Activated T-helper 2 cell treated with anti-CD3 and anti-CD28 coated beads, Interferon-gamma antibody, Interleukin-2, Interleukin-4, amounts not matched to agents 10 μg/mL and 5 μg/mL and 100 μg/mL, durations not matched to agents 14 hours and 24 hours and 36 hours (primary cell): ENCODE results near the gene PPP1R2. TPM values are rescaled to one million over a fixed set of nuclear protein-coding genes. Genes with fewer than 3 reads are reported as not detected.
A peak's percentile ranks its signal among the peaks of the same experiment; 100 is the strongest.

ENCODE experiments used
- DNase-seq: peaks from one replicate; pipeline ENCODE4 v3.0.0; 2021; ENCODE audit warnings: low spot score
- H3K27ac Mint-ChIP-seq: one replicate; pipeline ENCODE4 v1.8.0; 2021; ENCODE audit warnings: mixed read lengths
- H3K27me3 Mint-ChIP-seq: one replicate; pipeline ENCODE4 v1.8.0; 2021; ENCODE audit warnings: low read depth, mixed read lengths
- H3K36me3 Mint-ChIP-seq: one replicate; pipeline ENCODE4 v1.8.0; 2021; ENCODE audit warnings: low read depth, mixed read lengths
- H3K4me1 Mint-ChIP-seq: one replicate; pipeline ENCODE4 v1.8.0; 2021; ENCODE audit warnings: low read depth, mixed read lengths
- H3K4me3 Mint-ChIP-seq: one replicate; pipeline ENCODE4 v1.8.0; 2021; ENCODE audit warnings: low read depth, mild to moderate bottlenecking, moderate library complexity, mixed read lengths
- H3K9me3 Mint-ChIP-seq: one replicate; pipeline ENCODE4 v1.8.0; 2021; ENCODE audit warnings: mixed read lengths
- intact Hi-C: fragments of 100-400 bp; cut with micrococcal nuclease; formaldehyde crosslinking; loops from one replicate; pipeline ENCODE4 v1.15.1; 2023
- total RNA-seq: library from RNA; stranded (reverse); gene quantifications from 2 replicates; pipeline ENCODE4 v1.2.3, GENCODE V29; 2022

Gene PPP1R2
- total RNA-seq, 1 donor from 2014 or later = 74.2 TPM

DNA sequence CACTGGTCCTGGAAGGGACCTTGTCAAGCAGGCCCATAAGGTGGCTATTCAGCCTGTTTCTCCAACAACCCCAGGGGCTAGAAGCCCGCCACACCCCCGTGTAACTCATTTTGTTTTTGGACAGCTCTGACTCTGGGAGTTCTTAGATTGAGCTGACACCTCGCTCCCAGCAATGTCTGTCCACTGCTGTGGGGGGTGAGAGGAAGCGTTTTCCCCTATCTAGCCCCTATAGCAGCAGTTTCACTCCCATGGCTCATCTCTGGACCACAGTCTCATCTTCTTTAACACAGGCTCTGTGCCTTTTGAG is 1.1 kb upstream of the PPP1R2 start:
- Mint-ChIP-seq H3K27me3 (no peaks in the 10 kb centered on the region), H3K36me3 (peaks cover 29% of the 10 kb centered on the region), H3K9me3 (no peaks in the 10 kb centered on the region), H3K4me3 (peak overlapping the region; percentile 88), H3K27ac (peak overlapping the region; percentile 72), H3K4me1 (peaks cover 72% of the 10 kb centered on the region)
- DNase-seq = no peak
- intact Hi-C loops = loop anchor here (5.0 kb wide), 4 partner anchors 102 to 1057 kb away; partner anchors contain the start of genes ACAP2, ATP13A3, TNK2 and XXYLT1

DNA sequence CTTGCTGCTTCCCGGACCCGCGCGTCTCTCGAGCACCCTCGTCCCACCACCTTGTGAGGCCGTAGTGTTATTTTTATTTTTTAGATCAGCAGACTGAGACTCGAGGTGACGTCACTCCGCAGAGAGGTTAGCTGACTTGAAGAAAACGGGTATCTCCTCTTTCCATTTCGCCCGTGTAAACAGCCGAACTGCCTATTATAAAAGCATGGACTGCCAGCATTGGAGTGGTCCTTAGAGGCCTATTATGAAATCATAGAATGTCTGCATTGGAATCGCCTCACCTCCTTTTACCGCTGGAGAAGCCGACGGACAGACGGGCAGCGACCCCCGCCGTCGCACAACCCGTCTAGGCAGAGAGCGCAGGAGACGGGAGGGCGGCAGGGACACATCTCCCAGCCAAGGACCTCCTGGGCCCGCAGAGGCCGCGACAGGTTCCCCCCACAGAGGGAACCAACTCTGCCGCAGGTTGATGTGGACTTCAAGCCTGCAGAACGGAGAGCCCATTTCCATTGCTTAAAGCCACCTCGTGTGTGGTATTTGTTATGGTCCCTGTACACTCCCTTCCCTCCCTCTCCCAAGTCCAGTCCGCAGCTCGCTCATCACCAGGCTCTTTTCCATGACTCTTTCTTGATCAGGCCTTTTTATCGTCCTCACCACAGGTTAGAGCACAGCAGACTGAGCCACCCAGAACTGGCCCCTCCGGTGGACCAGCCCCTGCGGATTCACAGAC is 540 bp upstream of the PPP1R2 start:
- Mint-ChIP-seq H3K4me3 (peak overlapping the region; percentile 88), H3K27me3 (no peaks in the 10 kb centered on the region), H3K9me3 (no peaks in the 10 kb centered on the region), H3K4me1 (peaks cover 73% of the 10 kb centered on the region), H3K27ac (peak overlapping the region; percentile 72), H3K36me3 (peaks cover 32% of the 10 kb centered on the region)
- no peak for DNase-seq
- intact Hi-C loops = loop anchor here (5.0 kb wide), 4 partner anchors 101 to 1056 kb away; partner anchors contain the start of genes ACAP2, ATP13A3, TNK2 and XXYLT1

DNA sequence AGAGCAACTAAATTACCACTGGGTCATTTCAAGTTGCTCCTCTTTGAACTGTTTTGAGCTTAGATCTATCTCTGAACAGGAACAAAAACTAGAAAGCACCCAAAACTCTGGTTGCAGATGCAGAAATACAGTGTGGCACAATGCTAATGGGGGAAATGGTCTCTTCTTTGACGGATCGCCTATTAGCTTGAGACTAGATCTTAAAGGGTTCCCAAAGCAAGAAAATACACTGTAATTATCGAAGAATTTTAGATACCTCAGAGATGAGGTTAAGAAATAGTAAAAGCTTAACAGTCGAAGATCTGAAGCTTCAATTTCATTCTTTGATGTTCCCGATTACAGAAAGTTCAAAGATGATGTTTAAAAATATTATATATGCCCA is 818 bp downstream of the PPP1R2 start:
- Mint-ChIP-seq H3K9me3 (no peaks in the 10 kb centered on the region), H3K4me1 (peaks cover 74% of the 10 kb centered on the region), H3K27ac (peak overlapping the region; percentile 82), H3K36me3 (peaks cover 32% of the 10 kb centered on the region), H3K4me3 (peak overlapping the region; percentile 88), H3K27me3 (no peaks in the 10 kb centered on the region)
- intact Hi-C loops = loop anchor here (5.0 kb wide), 4 partner anchors 100 to 1055 kb away; partner anchors contain the start of genes ACAP2, ATP13A3, TNK2 and XXYLT1
- no peak for DNase-seq

DNA sequence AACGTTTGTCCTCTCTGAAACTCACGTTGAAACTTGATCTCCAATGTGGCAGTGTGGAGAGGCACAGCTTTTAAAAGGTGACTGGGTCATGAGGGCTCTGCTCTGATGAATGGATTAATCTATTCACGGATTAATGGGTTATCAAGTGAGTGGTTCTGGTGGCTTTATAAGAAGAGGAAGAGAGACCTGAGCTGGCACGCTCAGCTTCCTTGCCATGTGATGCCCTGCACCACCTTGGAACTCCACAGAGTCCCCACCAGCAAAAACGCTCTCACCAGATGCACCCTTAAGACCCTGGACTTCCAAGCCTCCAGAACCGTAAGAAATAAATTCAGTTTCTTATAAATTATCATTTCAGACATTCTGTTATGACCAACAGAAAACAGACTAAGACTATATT is 2.6 kb downstream of the PPP1R2 start:
- Mint-ChIP-seq H3K4me3 (peak overlapping the region; percentile 84), H3K27ac (peak overlapping the region; percentile 80), H3K9me3 (no peaks in the 10 kb centered on the region), H3K27me3 (no peaks in the 10 kb centered on the region), H3K36me3 (peaks cover 35% of the 10 kb centered on the region), H3K4me1 (peaks cover 65% of the 10 kb centered on the region)
- intact Hi-C loops = loop anchor here (5.0 kb wide), 4 partner anchors 98 to 1053 kb away; partner anchors contain the start of genes ACAP2, ATP13A3, TNK2 and XXYLT1
- no peak for DNase-seq

DNA sequence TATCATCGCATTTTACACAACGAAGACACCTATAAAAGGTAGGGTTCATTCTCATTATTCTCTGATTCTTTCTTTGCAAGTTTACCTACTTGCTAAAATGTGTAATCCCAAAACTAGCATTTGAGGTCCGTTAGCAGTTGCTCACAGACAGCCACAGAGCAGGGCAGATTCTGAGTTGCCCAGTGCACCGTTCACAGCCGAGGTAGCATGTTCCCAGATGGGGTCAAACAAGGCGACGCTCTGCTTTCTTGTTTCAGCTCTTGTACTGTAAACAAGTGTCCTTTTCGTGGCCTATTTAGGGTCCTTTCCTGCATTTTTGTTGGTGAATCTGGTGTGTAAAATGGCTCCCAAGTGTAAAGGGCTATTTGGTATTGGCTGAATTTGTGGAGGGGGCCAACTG is 3.1 kb downstream of the PPP1R2 start:
- peak overlapping the region; percentile 80 for H3K27ac Mint-ChIP-seq
- peaks cover 40% of the 10 kb centered on the region for H3K36me3 Mint-ChIP-seq
- no peak for DNase-seq
- no peaks in the 10 kb centered on the region for H3K27me3 Mint-ChIP-seq
- H3K4me3 Mint-ChIP-seq = peak overlapping the region; percentile 84
- intact Hi-C loops = loop anchor here (5.0 kb wide), 4 partner anchors 98 to 1053 kb away; partner anchors contain the start of genes ACAP2, ATP13A3, TNK2 and XXYLT1
- peaks cover 67% of the 10 kb centered on the region for H3K4me1 Mint-ChIP-seq
- H3K9me3 Mint-ChIP-seq = no peaks in the 10 kb centered on the region

DNA sequence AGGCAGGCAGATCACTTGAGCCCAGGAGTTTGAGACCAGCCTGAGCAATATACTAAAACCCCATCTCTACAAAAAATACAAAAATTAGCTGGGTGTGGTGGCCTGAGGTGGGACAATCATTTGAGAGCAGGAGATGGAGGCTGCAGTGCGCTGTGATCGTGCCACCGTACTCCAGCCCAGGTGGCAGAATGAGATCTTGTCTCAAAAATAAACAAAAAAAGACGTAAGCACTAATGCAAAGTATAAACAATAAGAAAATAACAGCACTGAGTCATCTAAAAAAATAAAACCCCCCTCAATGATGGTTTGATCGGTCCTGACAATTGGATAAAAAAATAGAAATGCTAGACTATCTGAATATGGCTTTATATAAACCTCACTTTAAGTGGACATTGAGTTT is 3.6 kb downstream of the PPP1R2 start:
- intact Hi-C loops = no loop called here
- Mint-ChIP-seq H3K36me3 (peaks cover 45% of the 10 kb centered on the region), H3K9me3 (no peaks in the 10 kb centered on the region), H3K4me1 (peaks cover 64% of the 10 kb centered on the region), H3K27me3 (no peaks in the 10 kb centered on the region), H3K27ac (peak overlapping the region; percentile 51), H3K4me3 (peak overlapping the region; percentile 84)
- DNase-seq = no peak

DNA sequence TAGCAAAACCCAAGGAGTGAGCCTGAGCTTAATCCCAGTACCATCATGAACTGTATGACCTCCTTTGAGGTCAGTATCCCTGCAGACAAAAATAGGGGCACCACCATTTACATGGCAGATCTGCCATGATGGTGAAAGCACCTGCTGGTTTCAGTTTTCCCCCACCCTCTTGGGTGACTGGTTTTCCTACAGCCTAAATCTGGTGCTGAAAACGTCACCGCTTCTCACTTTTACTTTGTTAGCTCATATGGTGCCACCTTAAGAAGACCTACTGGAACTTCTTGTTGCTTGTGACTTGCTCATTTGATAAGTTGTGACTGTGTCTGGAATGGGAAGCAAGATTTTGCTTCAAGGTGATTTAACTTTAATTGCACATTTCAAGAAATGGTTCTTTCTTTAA is 5.1 kb downstream of the PPP1R2 start:
- Mint-ChIP-seq H3K4me1 (peaks cover 59% of the 10 kb centered on the region), H3K4me3 (peak overlapping the region; percentile 23), H3K27me3 (no peaks in the 10 kb centered on the region), H3K27ac (peak overlapping the region; percentile 40), H3K9me3 (no peaks in the 10 kb centered on the region), H3K36me3 (peaks cover 56% of the 10 kb centered on the region)
- no peak for DNase-seq
- intact Hi-C loops = loop anchor here (1.0 kb wide), 1 partner anchor 14 kb away; no protein-coding TSS in a partner anchor

DNA sequence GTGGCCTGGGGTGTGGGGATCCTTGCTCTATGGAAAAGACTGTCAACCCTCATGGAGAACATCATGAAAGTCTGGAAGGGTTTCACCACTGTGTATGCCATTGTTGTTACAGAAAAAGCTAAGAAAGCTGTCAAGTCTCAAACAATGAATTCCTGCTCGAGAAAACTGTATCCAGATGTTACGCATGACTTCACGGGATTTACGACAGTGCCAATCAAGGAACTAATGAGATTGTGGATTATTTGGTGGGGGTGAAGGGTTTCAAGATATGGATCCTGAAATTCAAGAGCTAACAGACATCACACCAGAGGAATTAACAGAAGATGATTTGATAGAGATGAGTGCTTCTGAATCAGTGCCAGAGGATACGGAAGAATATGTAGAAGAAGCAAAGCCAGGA is 7.8 kb downstream of the PPP1R2 start:
- no peak overlapping the region for H3K27ac Mint-ChIP-seq
- no peak for DNase-seq
- H3K4me3 Mint-ChIP-seq = no peak overlapping the region
- peaks cover 51% of the 10 kb centered on the region for H3K4me1 Mint-ChIP-seq
- no peaks in the 10 kb centered on the region for H3K27me3 Mint-ChIP-seq
- H3K36me3 Mint-ChIP-seq = peaks cover 43% of the 10 kb centered on the region
- no peaks in the 10 kb centered on the region for H3K9me3 Mint-ChIP-seq
- intact Hi-C loops = no loop called here

DNA sequence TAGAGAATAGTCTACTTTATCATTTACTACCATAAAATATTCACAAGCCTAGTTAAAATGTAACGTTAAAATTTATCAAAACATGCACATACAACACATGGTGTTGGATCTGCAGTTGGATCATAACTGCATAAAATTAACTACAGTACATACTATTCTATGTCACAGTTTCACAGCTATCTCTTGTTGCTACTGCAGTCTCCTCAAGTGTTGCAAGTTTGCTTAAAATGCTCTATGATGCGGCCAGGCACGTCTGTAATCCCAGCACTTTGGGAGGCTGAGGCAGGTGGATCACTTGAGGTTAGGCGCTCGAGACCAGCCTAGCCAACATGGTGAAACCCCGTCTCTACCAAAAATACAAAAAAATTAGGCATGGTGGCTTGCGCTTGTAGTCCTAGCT is 10.3 kb downstream of the PPP1R2 start:
- Mint-ChIP-seq H3K27ac (no peak overlapping the region), H3K9me3 (no peaks in the 10 kb centered on the region), H3K4me1 (peaks cover 29% of the 10 kb centered on the region), H3K27me3 (no peaks in the 10 kb centered on the region), H3K4me3 (no peak overlapping the region), H3K36me3 (peaks cover 42% of the 10 kb centered on the region)
- intact Hi-C loops = no loop called here
- no peak for DNase-seq

DNA sequence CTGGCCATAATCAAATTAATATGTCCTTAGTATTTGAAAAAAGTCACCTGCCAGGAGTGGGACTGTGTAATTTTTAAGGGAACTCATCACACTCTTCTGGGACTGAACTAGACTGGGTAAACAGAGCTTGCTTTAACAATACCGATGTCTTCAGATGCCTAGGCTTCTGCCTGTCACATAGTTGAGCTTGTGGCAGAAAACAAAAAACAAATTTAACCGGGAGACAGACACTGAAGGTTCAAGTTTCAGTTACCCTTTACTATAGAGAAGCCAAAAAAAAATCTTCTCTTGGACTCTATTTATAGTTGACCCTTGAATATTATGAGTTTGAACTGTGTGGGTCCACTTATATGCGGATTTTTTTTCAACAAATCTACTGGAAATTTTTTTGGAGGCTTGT is 10.8 kb downstream of the PPP1R2 start:
- Mint-ChIP-seq H3K4me3 (no peak overlapping the region), H3K27me3 (no peaks in the 10 kb centered on the region), H3K4me1 (peaks cover 26% of the 10 kb centered on the region), H3K27ac (no peak overlapping the region), H3K36me3 (peaks cover 46% of the 10 kb centered on the region), H3K9me3 (no peaks in the 10 kb centered on the region)
- DNase-seq = no peak
- intact Hi-C loops = no loop called here

DNA sequence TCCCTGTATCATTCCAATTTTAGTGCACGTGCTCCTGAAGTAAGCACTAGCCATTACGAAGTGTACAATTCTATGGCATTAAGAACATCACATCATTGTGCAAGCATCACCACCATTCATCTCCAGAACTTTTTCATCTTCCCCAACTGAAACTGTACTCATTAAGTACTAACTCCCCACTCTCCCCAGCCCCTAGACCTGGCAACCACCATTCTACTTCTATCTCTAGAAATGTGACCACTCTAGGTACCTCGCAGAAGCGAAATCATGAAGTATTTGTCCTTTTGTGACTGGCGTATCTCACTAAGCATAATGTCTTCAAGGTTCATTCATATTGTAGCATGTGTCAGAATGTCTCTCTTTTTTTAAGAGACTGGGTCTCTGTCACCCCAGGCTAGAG is 11.4 kb downstream of the PPP1R2 start:
- no peak overlapping the region for H3K27ac Mint-ChIP-seq
- intact Hi-C loops = no loop called here
- peaks cover 46% of the 10 kb centered on the region for H3K36me3 Mint-ChIP-seq
- H3K4me1 Mint-ChIP-seq = peaks cover 24% of the 10 kb centered on the region
- DNase-seq = no peak
- H3K4me3 Mint-ChIP-seq = no peak overlapping the region
- H3K27me3 Mint-ChIP-seq = no peaks in the 10 kb centered on the region
- H3K9me3 Mint-ChIP-seq = no peaks in the 10 kb centered on the region

DNA sequence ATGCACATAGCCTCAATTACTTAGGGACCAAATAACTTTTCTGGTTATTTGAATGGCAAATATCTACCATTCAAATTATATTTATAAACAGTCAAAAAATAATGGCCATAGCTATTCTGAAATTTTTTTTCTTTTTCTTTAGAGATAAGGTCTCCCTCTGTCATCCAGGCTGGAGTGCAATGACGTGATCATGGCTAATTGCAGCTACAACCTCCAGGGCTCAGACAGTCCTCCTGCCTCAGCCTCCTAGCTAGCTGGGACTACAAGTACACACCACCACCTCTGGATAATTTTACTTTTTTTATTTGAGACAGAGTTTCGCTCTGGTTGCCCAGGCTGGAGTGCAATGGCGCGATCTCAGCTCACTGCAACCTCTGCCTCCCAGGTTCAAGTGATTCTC is 16.6 kb downstream of the PPP1R2 start:
- intact Hi-C loops = no loop called here
- peaks cover 38% of the 10 kb centered on the region for H3K4me1 Mint-ChIP-seq
- no peak overlapping the region for H3K4me3 Mint-ChIP-seq
- H3K27ac Mint-ChIP-seq = peak overlapping the region; percentile 42
- DNase-seq = no peak
- peaks cover 52% of the 10 kb centered on the region for H3K36me3 Mint-ChIP-seq
- H3K9me3 Mint-ChIP-seq = no peaks in the 10 kb centered on the region
- H3K27me3 Mint-ChIP-seq = no peaks in the 10 kb centered on the region

DNA sequence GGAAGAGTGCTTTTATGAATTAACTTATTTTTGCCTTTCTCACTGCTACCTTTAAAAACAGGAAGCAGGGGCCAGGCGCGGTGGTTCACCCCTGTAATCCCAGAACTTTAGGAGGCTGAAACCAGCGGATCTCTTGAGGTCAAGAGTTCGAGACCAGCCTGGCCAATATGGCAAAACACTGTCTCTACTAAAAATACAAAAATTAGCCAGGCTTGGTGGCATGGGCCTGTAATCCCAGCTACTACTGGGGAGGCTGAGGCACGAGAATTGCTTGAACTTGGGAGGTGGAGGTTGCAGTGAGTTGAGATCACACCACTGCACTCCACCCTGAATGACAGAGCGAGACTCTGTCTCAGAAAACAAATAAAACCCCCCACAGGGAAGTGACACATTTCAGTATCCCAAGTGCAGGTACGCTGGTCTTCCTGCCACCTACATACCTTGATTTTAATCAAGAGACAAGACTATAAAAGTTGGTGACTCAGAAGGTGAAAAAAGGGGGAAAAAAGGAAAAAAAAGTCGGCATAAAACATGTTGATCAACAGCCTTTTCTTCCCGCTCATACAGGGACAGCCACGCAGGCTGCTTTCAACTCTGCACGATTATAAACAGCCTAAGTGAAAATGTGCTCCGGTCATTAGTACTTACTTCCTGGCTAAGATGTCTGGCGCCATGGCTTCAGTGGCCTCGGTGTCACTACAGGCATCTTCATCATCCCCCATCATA is 18.8 kb downstream of the PPP1R2 start:
- DNase-seq = no peak
- Mint-ChIP-seq H3K4me1 (peaks cover 36% of the 10 kb centered on the region), H3K9me3 (no peaks in the 10 kb centered on the region)

More for the DNA sequence above, 18.8 kb downstream of the PPP1R2 start:
- Mint-ChIP-seq H3K27ac (peak overlapping the region; percentile 90), H3K27me3 (no peaks in the 10 kb centered on the region), H3K36me3 (peaks cover 48% of the 10 kb centered on the region), H3K4me3 (peak overlapping the region; percentile 33)
- intact Hi-C loops = loop anchor here (1.0 to 5.0 kb wide), 2 partner anchors 14 to 117 kb away; no protein-coding TSS in a partner anchor
